WTC11 (cell line): ENCODE measurements around the gene AKR1C4. TPM values are rescaled to one million over a fixed set of nuclear protein-coding genes. Genes with fewer than 3 reads are reported as not detected.
"Not testable (repeated sequence)": the region's sequence is repeated elsewhere in the genome, so short reads cannot be mapped to it uniquely, and the experiment has no call there.

ENCODE experiments used
- ATAC-seq: fragments of 200-7000 bp; cut with Tn5 transposase; 2 replicates; pipeline ENCODE4 v1.10.0; 2021; ENCODE audit warnings: mild to moderate bottlenecking, moderate library complexity
- CTCF ChIA-PET: fragments of 300-600 bp; sonication (Branson Sonifier 250); formaldehyde crosslinking; loops from one replicate; lab custom pipeline; 2021; ENCODE audit warnings: antibody characterized with exemption; lab: Charles Lee
- POLR2A ChIA-PET: fragments of 350-600 bp; sonication (Branson Sonifier 250); formaldehyde crosslinking; loops from one replicate; lab custom pipeline; 2021; ENCODE audit warnings: antibody characterized with exemption; lab: Charles Lee
- DNase-seq: peaks from one replicate; pipeline ENCODE4 v3.0.0; 2021; ENCODE audit warnings: low spot score
- H3K27ac Mint-ChIP-seq: 2 replicates; pipeline ENCODE4 v1.8.0; 2021; ENCODE audit warnings: mixed read lengths
- H3K27me3 Mint-ChIP-seq: 2 replicates; pipeline ENCODE4 v1.8.0; 2021; ENCODE audit warnings: low read depth, mild to moderate bottlenecking, moderate library complexity, mixed read lengths
- H3K36me3 Mint-ChIP-seq: 2 replicates; pipeline ENCODE4 v1.8.0; 2021; ENCODE audit warnings: mixed read lengths
- H3K4me1 Mint-ChIP-seq: 2 replicates; pipeline ENCODE4 v1.8.0; 2022; ENCODE audit warnings: mixed read lengths
- H3K4me3 Mint-ChIP-seq: 2 replicates; pipeline ENCODE4 v1.8.0; 2021; ENCODE audit warnings: mild to moderate bottlenecking, moderate library complexity, mixed read lengths
- H3K9me3 Mint-ChIP-seq: 2 replicates; pipeline ENCODE4 v1.8.0; 2021; ENCODE audit warnings: mixed read lengths
- ARID4B ChIP-seq: sonication (generic); formaldehyde crosslinking; IDR thresholded peaks from 2 replicates; pipeline ENCODE4 v1.8.0; 2023; ENCODE audit warnings: missing genetic modification reagents, mild to moderate bottlenecking, borderline replicate concordance
- ATF1 ChIP-seq: sonication (generic); formaldehyde crosslinking; IDR thresholded peaks from 2 replicates; pipeline ENCODE4 v1.8.1; 2023; ENCODE audit warnings: mild to moderate bottlenecking, moderate library complexity, missing genetic modification reagents
- CDX4 ChIP-seq: fragments of 250-450 bp; sonication (Bioruptor Pico); IDR thresholded peaks from 2 replicates; pipeline ENCODE4 v1.9.0; 2021; ENCODE audit warnings: moderate library complexity, mild to moderate bottlenecking, inconsistent platforms, borderline replicate concordance
- CTCF ChIP-seq: fragments of 200-600 bp; IDR thresholded peaks from 2 replicates; pipeline ENCODE4 v1.8.0; 2022; ENCODE audit warnings: antibody characterized with exemption
- ERG ChIP-seq: fragments of 250-450 bp; sonication (Bioruptor Pico); IDR thresholded peaks from 2 replicates; pipeline ENCODE4 v1.8.0; 2021; ENCODE audit warnings: mild to moderate bottlenecking
- ETV6 ChIP-seq: sonication (generic); formaldehyde crosslinking; IDR thresholded peaks from 2 replicates; pipeline ENCODE4 v1.8.1; 2022; ENCODE audit warnings: mild to moderate bottlenecking, missing genetic modification reagents
- FOXP4 ChIP-seq: sonication (generic); formaldehyde crosslinking; IDR thresholded peaks from 2 replicates; pipeline ENCODE4 v1.8.0; 2022; ENCODE audit warnings: mild to moderate bottlenecking, missing genetic modification reagents
- GRHL2 ChIP-seq: fragments of 250-450 bp; sonication (Bioruptor Pico); IDR thresholded peaks from 2 replicates; pipeline ENCODE4 v1.8.0; 2022; ENCODE audit warnings: mild to moderate bottlenecking, moderate library complexity; ENCODE audit not compliant: insufficient replicate concordance, severe bottlenecking
- HMGA2 ChIP-seq: fragments of 250-450 bp; sonication (Bioruptor Pico); IDR thresholded peaks from 2 replicates; pipeline ENCODE4 v1.4.0; 2021; ENCODE audit warnings: mild to moderate bottlenecking, moderate library complexity
- HMGXB4 ChIP-seq: sonication (generic); formaldehyde crosslinking; IDR thresholded peaks from 2 replicates; pipeline ENCODE4 v1.8.1; 2023; ENCODE audit warnings: mild to moderate bottlenecking, moderate library complexity, missing genetic modification reagents
- JAZF1 ChIP-seq: fragments of 250-450 bp; sonication (Bioruptor Pico); IDR thresholded peaks from 2 replicates; pipeline ENCODE4 v1.9.0; 2021; ENCODE audit warnings: moderate library complexity, mild to moderate bottlenecking, inconsistent platforms
- KAT7 ChIP-seq: sonication (generic); formaldehyde crosslinking; IDR thresholded peaks from 2 replicates; pipeline ENCODE4 v1.8.1; 2023; ENCODE audit warnings: missing genetic modification reagents, mild to moderate bottlenecking, borderline replicate concordance
- NFATC4 ChIP-seq: fragments of 250-450 bp; sonication (Bioruptor Pico); IDR thresholded peaks from 2 replicates; pipeline ENCODE4 v1.9.0; 2021; ENCODE audit warnings: mild to moderate bottlenecking
- NR3C1 ChIP-seq: sonication (generic); formaldehyde crosslinking; conservative IDR thresholded peaks from 2 replicates; pipeline ENCODE4 v1.8.1; 2023; ENCODE audit warnings: low read depth, mild to moderate bottlenecking, missing genetic modification reagents
- RORB ChIP-seq: fragments of 250-450 bp; sonication (Bioruptor Pico); IDR thresholded peaks from 2 replicates; pipeline ENCODE4 v1.9.0; 2021; ENCODE audit warnings: mild to moderate bottlenecking
- SMAD4 ChIP-seq: sonication (generic); formaldehyde crosslinking; IDR thresholded peaks from 2 replicates; pipeline ENCODE4 v1.8.0; 2022; ENCODE audit warnings: mild to moderate bottlenecking, missing genetic modification reagents
- USF1 ChIP-seq: sonication (generic); formaldehyde crosslinking; IDR thresholded peaks from 2 replicates; pipeline ENCODE4 v1.8.0; 2022; ENCODE audit warnings: mild to moderate bottlenecking, missing genetic modification reagents
- ZNF232 ChIP-seq: sonication (generic); formaldehyde crosslinking; IDR thresholded peaks from 2 replicates; pipeline ENCODE4 v1.8.0; 2022; ENCODE audit warnings: mild to moderate bottlenecking, missing genetic modification reagents
- ZNF317 ChIP-seq: sonication (generic); formaldehyde crosslinking; IDR thresholded peaks from 2 replicates; pipeline ENCODE4 v1.8.1; 2023; ENCODE audit warnings: low read depth, mild to moderate bottlenecking, moderate library complexity, missing genetic modification reagents, borderline replicate concordance
- total RNA-seq: library from RNA; stranded (reverse); gene quantifications from 3 replicates; pipeline ENCODE4 v1.2.3, GENCODE V29; 2021

AKR1C4 gene
- total RNA-seq, 1 experiment from 2014 or later, result not detected

- Mint-ChIP-seq H3K4me1 (peaks cover 6% of the 10 kb centered on the region), H3K27me3 (no peaks in the 10 kb centered on the region)
- CTCF ChIA-PET, result interaction anchor here (1.0 kb wide), 1 partner anchor 235 kb away, joined by 3 read pairs; no protein-coding TSS in a partner anchor
- DNase-seq, result peak; percentile 46
- TF ChIP-seq USF1 (CRISPR knock-in tag) (no peak), CTCF (peak; percentile 12; the same call in 1 of the 2 replicates)
- TF ChIP-seq, all 79 proteins: peak for 1
- H3K27ac Mint-ChIP-seq, result no peak overlapping the region
- no peak overlapping the region for H3K4me3 Mint-ChIP-seq
- H3K9me3 Mint-ChIP-seq, result peaks cover 32% of the 10 kb centered on the region
- POLR2A ChIA-PET, result no interaction called here
- peak; percentile 91 for ATAC-seq
- H3K36me3 Mint-ChIP-seq, result 0 out of 2 replicates have a peak, but pooled peaks cover 4% of the 10 kb centered on the region
These were observed 2.8 kb downstream of the AKR1C4 start for GRCh38 chr10:5199398-5199797.

GRCh38 chr10:5206799-5207198 is 10.2 kb downstream of the AKR1C4 start:
- ATAC-seq (no peak), DNase-seq (no peak)
- peaks cover 16% of the 10 kb centered on the region for H3K36me3 Mint-ChIP-seq
- H3K27me3 Mint-ChIP-seq, result no peaks in the 10 kb centered on the region
- H3K4me1 Mint-ChIP-seq, result no peaks in the 10 kb centered on the region
- ChIA-PET CTCF (no interaction called here), POLR2A (no interaction called here)
- H3K9me3 Mint-ChIP-seq, result peaks cover 54% of the 10 kb centered on the region
- TF ChIP-seq KAT7, result no peak
- TF ChIP-seq ZNF317, result no peak
- no peak for TF ChIP-seq RORB (CRISPR knock-in tag)
- no peak for TF ChIP-seq NR3C1 (CRISPR knock-in tag)
- TF ChIP-seq SMAD4 (CRISPR knock-in tag), result no peak
- no peak for TF ChIP-seq FOXP4 (CRISPR knock-in tag)
- no peak for TF ChIP-seq JAZF1 (CRISPR knock-in tag)
- TF ChIP-seq GRHL2, result no peak
- no peak for TF ChIP-seq ETV6 (CRISPR knock-in tag)
- TF ChIP-seq HMGXB4 (CRISPR knock-in tag), result no peak
- TF ChIP-seq ZNF232, result no peak
- no peak for TF ChIP-seq CDX4
- no peak for TF ChIP-seq ERG
- no peak for TF ChIP-seq ATF1 (CRISPR knock-in tag)
- no peak for TF ChIP-seq NFATC4
- no peak for TF ChIP-seq ARID4B (CRISPR knock-in tag)
- TF ChIP-seq HMGA2 (CRISPR knock-in tag), result no peak
- no peak overlapping the region for H3K27ac Mint-ChIP-seq
- H3K4me3 Mint-ChIP-seq, result no peak overlapping the region

- ATAC-seq, H3K27me3 Mint-ChIP-seq, H3K4me1 Mint-ChIP-seq, H3K4me3 Mint-ChIP-seq, POLR2A ChIA-PET, DNase-seq, H3K27ac Mint-ChIP-seq: not testable (repeated sequence)
- H3K9me3 Mint-ChIP-seq, result peaks cover 38% of the 10 kb centered on the region
- peaks cover 12% of the 10 kb centered on the region for H3K36me3 Mint-ChIP-seq
- CTCF ChIA-PET, result interaction anchor here (0.6 to 0.9 kb wide), 3 partner anchors 187 to 395 kb away, joined by 3 to 4 read pairs (median 3); no protein-coding TSS in a partner anchor
These were observed 13.1 kb downstream of the AKR1C4 start for GRCh38 chr10:5209776-5210175.
